HG02938 (cell line): Measurements from ENCODE around the gene SMG9.

Experiments used
- ATAC-seq: cut with Tn5 transposase; IDR thresholded peaks from one replicate; pipeline ENCODE4 v1.9.1; 2021; ENCODE audit warnings: mild to moderate bottlenecking, moderate library complexity; ENCODE audit not compliant: unreplicated experiment

The SMG9 gene

GRCh38 chr19:43726736-43727592 lies 27.8 kb downstream of the SMG9 start:
- ATAC-seq: no peak

DNA sequence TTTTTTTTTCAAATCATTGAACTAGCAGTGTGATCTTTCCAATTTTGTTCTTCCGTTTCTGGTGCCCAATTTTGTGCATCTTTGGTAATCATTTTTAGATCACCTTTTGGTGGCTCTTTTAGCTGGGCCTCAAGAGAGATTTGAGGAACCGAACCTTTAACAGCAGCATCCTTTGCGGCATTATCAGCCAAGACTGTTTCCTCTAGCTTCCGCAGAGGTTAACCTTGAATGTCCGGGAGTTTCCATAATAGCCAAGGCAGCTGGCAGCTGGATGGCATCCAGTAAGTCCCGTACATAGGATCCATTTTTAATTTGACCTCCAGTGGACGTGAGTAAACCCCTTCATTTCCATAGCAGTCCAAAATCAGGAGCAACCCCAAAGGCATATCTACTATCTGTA lies 29.3 kb downstream of the SMG9 start:
- no peak for ATAC-seq

DNA sequence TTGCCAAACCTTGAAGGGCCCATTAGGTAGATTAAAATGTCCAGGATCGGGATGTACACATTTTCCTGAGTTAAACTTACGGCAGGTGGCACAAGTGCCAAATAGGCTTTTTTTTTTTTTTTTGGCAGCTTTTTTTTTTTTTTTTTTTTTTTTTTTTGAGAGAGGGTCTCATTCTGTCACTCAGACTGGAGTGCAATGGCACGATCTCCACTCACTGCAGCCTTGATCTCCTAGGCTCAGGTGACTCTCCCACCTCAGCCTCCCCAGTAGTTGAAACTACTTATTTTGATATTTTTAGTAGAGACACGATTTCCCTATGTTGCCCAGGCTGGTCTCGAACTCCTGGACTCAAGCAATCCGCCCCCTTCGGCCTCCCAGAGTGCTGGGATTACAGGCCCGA lies 29.9 kb downstream of the SMG9 start:
- no peak for ATAC-seq

- ATAC-seq: no peak
These were observed 31.2 kb downstream of the SMG9 start for GRCh38 chr19:43723588-43723987.

DNA sequence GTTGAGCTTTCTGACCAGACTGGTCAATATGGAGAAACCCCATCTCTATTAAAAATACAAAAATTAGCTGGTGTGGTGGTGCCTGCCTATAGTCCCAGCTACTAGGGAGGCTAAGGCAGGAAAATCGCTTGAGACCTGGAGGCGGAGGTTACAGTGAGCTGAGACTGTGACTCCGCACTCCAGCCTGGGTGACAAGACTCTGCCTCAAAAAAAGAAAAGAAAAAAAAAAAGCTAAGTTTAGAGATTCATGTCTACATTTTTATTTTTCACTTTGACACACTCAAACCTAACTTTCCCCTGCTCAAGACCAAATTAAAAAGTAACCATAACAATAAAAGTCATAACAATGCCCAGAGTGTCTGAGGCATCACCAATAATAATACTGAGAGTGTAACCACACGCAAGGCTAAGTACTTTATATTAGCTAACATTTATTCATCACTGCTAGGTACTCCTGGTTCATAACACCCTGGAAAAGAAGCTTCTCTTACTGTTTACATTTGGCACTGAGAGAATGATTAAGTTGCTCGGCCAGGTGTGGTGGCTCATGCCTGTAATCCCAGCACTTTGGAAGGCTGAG lies 33.2 kb downstream of the SMG9 start:
- ATAC-seq: no peak

GRCh38 chr19:43720936-43721335 lies 33.8 kb downstream of the SMG9 start:
- no peak for ATAC-seq

- ATAC-seq: no peak
These were observed 34.8 kb downstream of the SMG9 start for GRCh38 chr19:43719918-43720317.

DNA sequence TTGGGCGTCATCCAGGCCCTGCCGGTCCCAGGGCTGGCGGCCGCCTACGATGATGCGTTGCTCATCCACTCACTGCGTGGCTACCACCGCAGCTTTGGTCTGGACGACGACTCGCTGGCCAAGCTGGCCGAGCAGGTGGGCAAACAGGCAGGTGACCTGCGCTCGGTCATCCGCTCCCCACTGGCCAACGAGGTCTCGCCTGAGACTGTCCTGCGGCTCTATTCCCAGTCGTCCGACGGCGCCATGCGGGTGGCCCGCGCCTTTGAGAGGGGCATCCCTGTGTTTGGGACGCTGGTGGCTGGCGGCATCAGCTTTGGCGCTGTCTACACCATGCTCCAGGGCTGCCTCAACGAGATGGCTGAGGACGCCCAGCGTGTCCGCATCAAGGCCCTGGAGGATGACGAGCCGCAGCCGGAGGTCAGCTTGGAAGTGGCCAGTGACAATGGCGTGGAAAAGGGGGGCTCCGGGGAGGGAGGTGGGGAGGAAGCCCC lies 35.3 kb downstream of the SMG9 start:
- no peak for ATAC-seq

- ATAC-seq: no peak
These were observed 36.0 kb downstream of the SMG9 start for GRCh38 chr19:43718627-43719377.

DNA sequence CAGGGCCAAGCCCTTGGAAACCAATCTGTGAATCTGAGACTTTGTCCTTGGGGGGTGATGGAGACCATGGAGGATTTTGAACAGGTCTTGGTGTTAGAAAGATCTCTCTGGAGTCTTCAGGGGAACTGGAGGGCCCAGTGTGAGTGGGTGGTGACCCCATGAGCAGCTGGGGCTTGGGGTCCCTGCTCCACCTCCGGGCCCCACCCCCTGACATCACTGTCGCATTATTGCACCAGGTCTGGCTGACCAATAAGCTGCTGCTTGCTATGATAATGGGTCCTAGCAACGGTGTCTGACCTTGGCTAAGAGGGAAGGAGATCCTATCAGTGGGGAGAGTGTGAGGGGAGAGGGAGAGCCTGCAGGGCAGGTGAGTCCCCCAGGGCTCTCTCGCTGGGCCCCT lies 39.0 kb downstream of the SMG9 start, which contains the start of gene IRGC:
IRGC (plus strand) TSS at position 301 of the 400 bp plus-strand sequence. CDS start 2,483 bp downstream, outside the sequence.
- ATAC-seq: no peak

GRCh38 chr19:43713208-43713607 lies 41.6 kb downstream of the SMG9 start:
- no peak for ATAC-seq

DNA sequence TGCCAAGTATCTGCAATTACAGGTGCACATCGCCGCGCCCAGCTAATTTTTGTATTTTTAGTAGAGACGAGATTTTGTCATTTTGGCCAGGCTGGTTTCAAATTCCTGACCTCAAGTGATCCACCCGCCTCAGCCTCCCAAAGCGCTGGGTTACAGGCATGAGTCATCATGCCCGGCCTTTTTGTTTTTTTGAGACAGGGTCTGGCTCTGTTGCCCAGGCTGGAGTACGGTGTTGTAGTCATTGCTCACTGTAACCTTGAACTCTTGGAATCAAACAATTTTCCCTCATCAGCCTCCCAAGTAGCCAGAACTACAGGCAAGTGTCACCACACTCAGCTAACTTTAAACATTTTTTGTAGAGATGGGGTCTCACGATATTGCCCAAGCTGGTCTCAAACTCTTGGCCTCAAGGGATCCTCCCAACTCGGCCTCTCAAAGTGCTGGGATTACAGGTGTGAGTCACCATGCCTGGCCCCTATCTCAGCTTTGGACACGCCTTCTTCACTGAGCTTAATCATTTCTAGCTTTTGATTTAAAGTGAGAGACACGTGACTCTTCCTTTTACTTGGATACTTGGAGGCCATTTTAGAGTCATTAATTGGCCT lies 42.9 kb downstream of the SMG9 start:
- no peak for ATAC-seq

DNA sequence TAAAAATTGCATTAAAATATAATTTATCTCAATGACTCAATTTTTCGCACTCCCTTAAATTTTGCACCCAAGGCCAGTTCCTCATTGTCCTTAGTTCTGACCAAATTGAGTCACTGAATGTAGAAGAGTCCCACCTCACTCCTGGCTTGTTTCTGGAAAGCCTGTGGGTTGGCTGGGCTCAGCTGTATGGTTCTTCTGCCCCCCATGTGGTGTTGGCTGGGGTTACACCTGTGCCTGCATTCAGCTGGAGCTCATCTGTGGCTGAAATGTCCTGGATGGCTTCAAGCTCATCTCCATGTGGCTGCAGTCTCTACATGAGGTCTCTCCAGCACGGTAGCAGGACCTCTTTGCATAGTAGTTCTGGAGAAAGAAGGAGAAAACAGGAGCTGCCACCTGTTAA lies 46.0 kb downstream of the SMG9 start:
- no peak for ATAC-seq

- no peak for ATAC-seq
These were observed 47.5 kb downstream of the SMG9 start for GRCh38 chr19:43707158-43707712.

DNA sequence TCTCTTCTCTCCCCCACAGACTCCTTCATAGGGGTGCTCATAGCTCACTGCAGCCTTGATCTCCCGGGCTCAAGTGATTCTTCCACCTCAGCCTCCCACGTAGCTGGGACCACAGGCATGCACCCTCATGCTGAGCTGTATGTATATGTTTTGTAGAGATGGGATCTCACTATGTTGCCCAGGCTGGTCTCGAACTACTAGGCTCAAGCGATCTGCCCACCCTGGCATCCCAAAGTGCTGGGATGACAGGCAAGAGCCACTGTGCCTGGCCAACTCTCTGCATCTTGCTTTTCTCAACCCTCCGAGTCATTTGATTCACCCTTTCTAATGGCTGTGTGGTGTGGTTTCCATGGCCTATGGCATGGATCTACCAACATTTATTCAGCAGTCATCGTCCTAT lies 49.0 kb downstream of the SMG9 start:
- no peak for ATAC-seq

- ATAC-seq: no peak
These were observed 50.6 kb downstream of the SMG9 start for GRCh38 chr19:43704002-43704705.

GRCh38 chr19:43700395-43701000 lies 54.3 kb downstream of the SMG9 start:
- no peak for ATAC-seq

DNA sequence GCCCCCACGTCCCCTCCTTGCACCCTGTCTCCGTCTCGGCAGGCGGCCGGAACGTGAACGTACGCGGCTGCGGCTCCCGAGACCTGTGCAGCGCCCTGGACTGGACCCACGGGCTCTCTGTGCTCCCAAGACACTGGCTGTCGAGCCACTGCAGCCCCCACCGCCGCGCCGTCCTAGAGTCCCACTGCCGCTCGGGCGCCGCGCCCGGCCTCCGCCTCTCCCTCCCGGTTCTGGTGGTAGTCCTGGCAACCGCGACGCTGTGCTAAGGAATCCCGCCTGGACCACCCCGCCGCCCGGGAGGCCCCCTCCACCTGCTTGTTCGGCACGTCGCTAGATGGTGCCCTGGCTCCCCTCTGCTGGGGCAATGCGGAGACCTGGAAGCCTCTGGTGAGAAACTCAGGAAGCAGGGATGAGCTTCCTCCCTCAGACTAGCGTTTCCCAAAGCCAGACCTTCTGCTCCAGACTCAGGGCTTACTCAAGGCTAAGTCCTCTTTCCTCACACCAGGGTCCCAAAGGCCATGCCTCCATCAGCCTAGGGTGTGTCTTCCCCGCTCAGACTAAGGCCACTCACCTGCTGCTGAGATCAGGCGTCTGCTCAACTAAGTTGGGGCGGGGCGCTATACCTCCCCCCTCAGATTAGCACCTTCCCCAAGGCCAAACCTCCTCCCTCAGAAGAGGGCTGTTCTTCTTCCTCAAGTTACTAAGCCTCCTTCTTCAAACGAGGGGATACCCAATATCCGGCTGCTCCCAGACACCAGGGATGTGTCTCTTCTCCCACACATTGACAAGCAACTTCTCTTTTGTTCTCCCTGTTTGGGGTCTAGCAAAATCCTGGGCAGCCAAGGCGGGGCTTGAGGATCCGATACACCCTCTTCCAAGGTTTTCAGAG lies 55.0 kb downstream of the SMG9 start:
- ATAC-seq: no peak

GRCh38 chr19:43697295-43697694 lies 57.5 kb downstream of the SMG9 start:
- no peak for ATAC-seq
